ENCODE data around the gene B9D2. TPM values are rescaled to one million over a fixed set of nuclear protein-coding genes. Genes with fewer than 3 reads are reported as not detected.

B9D2 gene
- total RNA-seq, 1 donor from 2014 or later = 4.6 TPM

DNA sequence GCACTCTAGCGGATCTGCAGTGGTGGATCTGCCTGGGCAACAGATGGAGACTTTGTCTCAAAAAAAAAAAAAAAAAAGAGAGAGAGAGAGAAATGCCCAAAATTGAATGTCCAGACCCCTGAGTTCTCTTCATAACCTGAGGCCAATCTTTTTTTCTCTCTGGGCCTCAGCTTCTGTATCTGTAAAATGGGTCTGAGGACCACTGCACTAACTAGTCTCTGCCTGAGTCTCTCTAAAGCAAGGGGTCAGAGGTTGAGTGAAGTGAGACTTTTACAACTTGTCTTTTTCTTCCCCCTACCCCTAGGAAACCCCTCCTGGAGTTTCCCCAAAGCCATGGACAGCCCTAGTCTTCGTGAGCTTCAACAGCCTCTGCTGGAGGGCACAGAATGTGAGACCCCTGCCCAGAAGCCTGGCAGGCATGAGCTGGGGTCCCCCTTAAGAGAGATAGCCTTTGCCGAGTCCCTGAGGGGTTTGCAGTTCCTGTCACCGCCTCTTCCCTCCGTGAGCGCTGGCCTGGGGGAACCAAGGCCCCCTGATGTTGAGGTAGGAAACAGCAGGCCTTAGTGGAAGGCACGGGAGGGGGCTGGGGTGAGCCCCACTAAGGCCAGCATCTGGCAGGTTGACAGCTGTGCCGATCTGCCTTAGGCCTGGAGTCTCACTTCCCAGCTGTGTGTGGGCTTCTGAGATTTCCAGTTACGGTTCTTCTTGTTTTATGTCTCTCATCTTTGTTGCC, 14.2 kb upstream of the B9D2 start:
- no peaks in the 10 kb centered on the region for H3K27me3 Mint-ChIP-seq (ENCODE audit: unreplicated experiment)
- H3K9me3 Mint-ChIP-seq (ENCODE audit: unreplicated experiment) = no peaks in the 10 kb centered on the region
- H3K4me1 Mint-ChIP-seq (ENCODE audit: unreplicated experiment) = peaks cover 21% of the 10 kb centered on the region
- no peak overlapping the region for H3K27ac Mint-ChIP-seq (ENCODE audit: unreplicated experiment)
- DNase-seq (ENCODE audit: extremely low spot score, unreplicated experiment) = no peak
- TF ChIP-seq, protein P1, sequence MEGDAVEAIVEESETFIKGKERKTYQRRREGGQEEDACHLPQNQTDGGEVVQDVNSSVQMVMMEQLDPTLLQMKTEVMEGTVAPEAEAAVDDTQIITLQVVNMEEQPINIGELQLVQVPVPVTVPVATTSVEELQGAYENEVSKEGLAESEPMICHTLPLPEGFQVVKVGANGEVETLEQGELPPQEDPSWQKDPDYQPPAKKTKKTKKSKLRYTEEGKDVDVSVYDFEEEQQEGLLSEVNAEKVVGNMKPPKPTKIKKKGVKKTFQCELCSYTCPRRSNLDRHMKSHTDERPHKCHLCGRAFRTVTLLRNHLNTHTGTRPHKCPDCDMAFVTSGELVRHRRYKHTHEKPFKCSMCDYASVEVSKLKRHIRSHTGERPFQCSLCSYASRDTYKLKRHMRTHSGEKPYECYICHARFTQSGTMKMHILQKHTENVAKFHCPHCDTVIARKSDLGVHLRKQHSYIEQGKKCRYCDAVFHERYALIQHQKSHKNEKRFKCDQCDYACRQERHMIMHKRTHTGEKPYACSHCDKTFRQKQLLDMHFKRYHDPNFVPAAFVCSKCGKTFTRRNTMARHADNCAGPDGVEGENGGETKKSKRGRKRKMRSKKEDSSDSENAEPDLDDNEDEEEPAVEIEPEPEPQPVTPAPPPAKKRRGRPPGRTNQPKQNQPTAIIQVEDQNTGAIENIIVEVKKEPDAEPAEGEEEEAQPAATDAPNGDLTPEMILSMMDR (IDR thresholded peaks at IDR 0.05) = no peak
- H3K4me3 Mint-ChIP-seq (ENCODE audit: unreplicated experiment) = no peak overlapping the region
- peaks cover 1% of the 10 kb centered on the region for H3K36me3 Mint-ChIP-seq (ENCODE audit: unreplicated experiment)

DNA sequence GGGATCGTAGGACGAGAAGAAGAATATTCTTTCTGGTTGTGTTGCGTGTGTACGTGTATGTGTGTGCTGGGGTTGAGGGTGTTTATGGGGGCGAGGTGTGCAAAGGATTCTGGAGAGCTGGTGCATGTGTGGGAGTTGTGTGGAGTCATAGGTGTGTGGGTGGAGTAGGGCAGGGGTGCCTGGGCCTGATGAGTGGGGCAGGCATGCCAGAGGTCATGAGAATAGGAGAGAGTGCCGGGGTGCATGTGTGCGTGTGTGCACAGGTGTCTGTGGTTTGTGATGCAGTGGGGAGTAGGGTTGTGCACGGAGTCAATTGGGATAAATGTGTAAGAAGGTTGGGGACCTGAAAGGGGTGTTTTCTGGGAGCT, 13.0 kb upstream of the B9D2 start:
- H3K36me3 Mint-ChIP-seq (ENCODE audit: unreplicated experiment) = peaks cover 1% of the 10 kb centered on the region
- H3K4me1 Mint-ChIP-seq (ENCODE audit: unreplicated experiment) = peaks cover 23% of the 10 kb centered on the region
- no peaks in the 10 kb centered on the region for H3K9me3 Mint-ChIP-seq (ENCODE audit: unreplicated experiment)
- H3K27ac Mint-ChIP-seq (ENCODE audit: unreplicated experiment) = no peak overlapping the region
- no peaks in the 10 kb centered on the region for H3K27me3 Mint-ChIP-seq (ENCODE audit: unreplicated experiment)
- peak overlapping the region; percentile 56 for H3K4me3 Mint-ChIP-seq (ENCODE audit: unreplicated experiment)
- TF ChIP-seq, protein P1 (IDR thresholded peaks at IDR 0.05) = no peak
- no peak for DNase-seq (ENCODE audit: extremely low spot score, unreplicated experiment)

DNA sequence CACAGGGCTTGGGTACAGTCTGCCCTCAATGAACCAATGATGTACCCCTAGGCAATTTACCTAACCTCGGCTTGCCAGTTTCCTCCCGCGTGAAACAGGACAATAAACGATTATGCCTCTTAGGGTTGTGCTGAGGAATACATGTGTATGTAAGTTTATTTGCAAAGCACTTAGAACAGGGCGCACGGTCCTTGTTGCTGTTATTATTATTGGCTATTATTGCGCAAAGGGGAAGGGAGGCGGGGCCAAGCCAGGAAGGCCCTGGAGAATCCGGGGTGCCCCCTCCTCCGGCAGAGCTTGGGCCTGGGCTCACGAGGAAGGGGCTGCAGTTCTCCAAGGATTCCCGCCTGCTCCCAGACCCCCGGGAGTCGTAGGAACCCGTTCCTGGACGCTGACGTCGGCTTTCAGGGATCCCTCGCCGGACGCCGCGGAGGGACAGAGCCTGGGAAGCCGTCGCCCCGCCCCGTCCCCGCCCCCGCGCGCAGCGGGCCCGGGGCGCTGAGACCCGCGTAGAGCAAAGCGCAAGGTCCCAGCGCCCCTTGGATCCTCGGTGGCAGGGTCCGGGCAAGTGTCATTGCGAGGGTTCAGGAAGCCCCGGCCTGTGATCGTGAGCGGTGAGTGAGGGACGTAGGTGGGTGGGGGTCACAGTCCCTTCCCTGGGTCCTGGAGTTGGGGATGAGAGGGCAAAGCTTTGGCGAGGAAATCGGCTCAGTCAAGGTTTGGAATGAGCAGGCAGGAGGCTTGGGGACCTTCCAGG, 12.5 kb upstream of the B9D2 start, which contains the start of gene TMEM91:
TMEM91 (plus strand) TSS at position 293 of the 757 bp plus-strand sequence. CDS start 1,777 bp downstream, outside the sequence.
- DNase-seq (ENCODE audit: extremely low spot score, unreplicated experiment) = no peak
- H3K27ac Mint-ChIP-seq (ENCODE audit: unreplicated experiment) = no peak within 1 kb of the TSS
- H3K9me3 Mint-ChIP-seq (ENCODE audit: unreplicated experiment) = no peaks in the 10 kb centered on the region
- H3K4me3 Mint-ChIP-seq (ENCODE audit: unreplicated experiment) = peak within 1 kb of the TSS; percentile 56
- no peaks in the 10 kb centered on the region for H3K27me3 Mint-ChIP-seq (ENCODE audit: unreplicated experiment)
- peaks cover 23% of the 10 kb centered on the region for H3K4me1 Mint-ChIP-seq (ENCODE audit: unreplicated experiment)
- TF ChIP-seq, protein P1 (IDR thresholded peaks at IDR 0.05) = no peak
- peaks cover 1% of the 10 kb centered on the region for H3K36me3 Mint-ChIP-seq (ENCODE audit: unreplicated experiment)

DNA sequence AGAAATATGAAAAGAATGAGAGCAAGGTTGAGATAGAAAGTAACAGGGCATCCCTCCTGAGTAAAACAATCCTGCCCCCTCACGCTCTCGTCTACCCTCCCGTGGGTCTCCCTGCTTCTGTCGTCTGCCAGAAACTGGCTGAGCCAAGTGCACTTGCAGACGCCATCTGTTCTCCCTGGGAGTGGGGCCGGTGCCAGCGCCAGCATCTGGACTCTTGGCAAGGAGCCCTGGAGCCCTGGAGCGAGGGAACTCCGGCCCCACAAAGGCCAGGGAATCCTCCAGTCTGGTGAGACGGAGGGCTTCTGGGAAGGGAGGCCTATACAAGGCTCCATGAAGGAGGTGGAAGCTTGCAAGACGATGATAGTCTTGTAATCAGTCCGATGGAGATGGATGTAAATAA, 10.0 kb upstream of the B9D2 start:
- H3K27me3 Mint-ChIP-seq (ENCODE audit: unreplicated experiment) = no peaks in the 10 kb centered on the region
- DNase-seq (ENCODE audit: extremely low spot score, unreplicated experiment) = peak; percentile 97
- TF ChIP-seq, protein P1 (IDR thresholded peaks at IDR 0.05) = no peak
- peaks cover 23% of the 10 kb centered on the region for H3K4me1 Mint-ChIP-seq (ENCODE audit: unreplicated experiment)
- H3K36me3 Mint-ChIP-seq (ENCODE audit: unreplicated experiment) = peaks cover 1% of the 10 kb centered on the region
- H3K9me3 Mint-ChIP-seq (ENCODE audit: unreplicated experiment) = no peaks in the 10 kb centered on the region
- H3K4me3 Mint-ChIP-seq (ENCODE audit: unreplicated experiment) = no peak overlapping the region
- peak overlapping the region; percentile 53 for H3K27ac Mint-ChIP-seq (ENCODE audit: unreplicated experiment)

DNA sequence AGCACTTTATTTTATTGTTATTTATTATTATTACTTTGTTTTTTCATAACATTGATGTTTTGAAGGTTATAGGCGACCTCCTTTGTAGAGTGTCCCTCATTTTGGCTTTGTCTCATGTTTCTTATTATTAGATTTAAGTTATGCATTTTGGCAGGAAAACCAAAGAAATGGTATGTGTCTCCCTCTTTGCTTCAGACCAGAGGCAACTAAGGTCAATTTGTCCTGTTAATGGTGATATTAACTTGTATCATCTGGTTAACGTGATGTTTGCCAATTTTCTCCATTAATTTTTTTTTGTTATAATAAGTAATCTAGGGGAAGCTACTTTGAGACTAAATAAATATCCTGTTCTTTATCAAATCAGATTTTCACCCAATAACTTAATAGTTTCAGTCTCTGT, 8.6 kb upstream of the B9D2 start:
- TF ChIP-seq, protein P1 (IDR thresholded peaks at IDR 0.05) = no peak
- DNase-seq (ENCODE audit: extremely low spot score, unreplicated experiment) = no peak
- H3K27me3 Mint-ChIP-seq (ENCODE audit: unreplicated experiment) = no peaks in the 10 kb centered on the region
- H3K9me3 Mint-ChIP-seq (ENCODE audit: unreplicated experiment) = no peaks in the 10 kb centered on the region
- H3K36me3 Mint-ChIP-seq (ENCODE audit: unreplicated experiment) = no peaks in the 10 kb centered on the region
- no peak overlapping the region for H3K4me3 Mint-ChIP-seq (ENCODE audit: unreplicated experiment)
- no peak overlapping the region for H3K27ac Mint-ChIP-seq (ENCODE audit: unreplicated experiment)
- peaks cover 29% of the 10 kb centered on the region for H3K4me1 Mint-ChIP-seq (ENCODE audit: unreplicated experiment)

Measured in osteocyte (in vitro differentiated cells).